ENCODE measurements around the gene ARMH4.

ARMH4 gene

GRCh38 chr14:58072288-58073071 is 79.5 kb downstream of the ARMH4 start:
- DNase-seq (ENCODE audit: low read depth), result peak; percentile 10
- no peak overlapping the region for H3K4me3 ChIP-seq (ENCODE audit: low read depth, low read length)
- TF ChIP-seq, protein P1, sequence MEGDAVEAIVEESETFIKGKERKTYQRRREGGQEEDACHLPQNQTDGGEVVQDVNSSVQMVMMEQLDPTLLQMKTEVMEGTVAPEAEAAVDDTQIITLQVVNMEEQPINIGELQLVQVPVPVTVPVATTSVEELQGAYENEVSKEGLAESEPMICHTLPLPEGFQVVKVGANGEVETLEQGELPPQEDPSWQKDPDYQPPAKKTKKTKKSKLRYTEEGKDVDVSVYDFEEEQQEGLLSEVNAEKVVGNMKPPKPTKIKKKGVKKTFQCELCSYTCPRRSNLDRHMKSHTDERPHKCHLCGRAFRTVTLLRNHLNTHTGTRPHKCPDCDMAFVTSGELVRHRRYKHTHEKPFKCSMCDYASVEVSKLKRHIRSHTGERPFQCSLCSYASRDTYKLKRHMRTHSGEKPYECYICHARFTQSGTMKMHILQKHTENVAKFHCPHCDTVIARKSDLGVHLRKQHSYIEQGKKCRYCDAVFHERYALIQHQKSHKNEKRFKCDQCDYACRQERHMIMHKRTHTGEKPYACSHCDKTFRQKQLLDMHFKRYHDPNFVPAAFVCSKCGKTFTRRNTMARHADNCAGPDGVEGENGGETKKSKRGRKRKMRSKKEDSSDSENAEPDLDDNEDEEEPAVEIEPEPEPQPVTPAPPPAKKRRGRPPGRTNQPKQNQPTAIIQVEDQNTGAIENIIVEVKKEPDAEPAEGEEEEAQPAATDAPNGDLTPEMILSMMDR (IDR thresholded peaks at IDR 0.05; ENCODE audit: low read depth, low read length, missing control alignments), result peak; percentile 67

GRCh38 chr14:58071341-58071740 is 80.7 kb downstream of the ARMH4 start:
- no peak overlapping the region for H3K4me3 ChIP-seq (ENCODE audit: low read depth, low read length)
- TF ChIP-seq, protein P1 (IDR thresholded peaks at IDR 0.05; ENCODE audit: low read depth, low read length, missing control alignments), result no peak
- no peak for DNase-seq (ENCODE audit: low read depth)

- no peak for DNase-seq (ENCODE audit: low read depth)
- TF ChIP-seq, protein P1 (IDR thresholded peaks at IDR 0.05; ENCODE audit: low read depth, low read length, missing control alignments), result no peak
- no peak overlapping the region for H3K4me3 ChIP-seq (ENCODE audit: low read depth, low read length)
These were observed 83.7 kb downstream of the ARMH4 start for GRCh38 chr14:58068306-58068705.

DNA sequence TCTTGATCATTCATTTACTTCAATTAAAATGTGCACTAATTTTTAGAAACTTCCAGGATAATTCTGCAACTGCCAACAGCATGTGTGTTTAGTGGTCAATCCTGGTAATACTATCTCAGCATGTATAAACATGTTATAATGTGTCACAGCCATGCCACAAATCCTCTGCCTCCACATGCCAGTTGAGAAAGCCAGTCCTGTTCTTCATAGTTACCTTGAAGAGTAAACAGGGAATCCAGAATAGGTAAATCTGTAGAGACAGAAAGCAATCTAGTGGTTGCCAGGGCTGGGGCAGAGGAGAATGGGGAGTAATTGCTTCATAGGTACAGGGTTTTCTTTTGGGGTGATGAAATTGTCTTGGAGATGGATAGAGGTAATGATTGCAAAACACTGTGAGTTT is 85.9 kb downstream of the ARMH4 start:
- TF ChIP-seq, protein P1 (IDR thresholded peaks at IDR 0.05; ENCODE audit: low read depth, low read length, missing control alignments), result no peak
- H3K4me3 ChIP-seq (ENCODE audit: low read depth, low read length), result no peak overlapping the region
- no peak for DNase-seq (ENCODE audit: low read depth)

DNA sequence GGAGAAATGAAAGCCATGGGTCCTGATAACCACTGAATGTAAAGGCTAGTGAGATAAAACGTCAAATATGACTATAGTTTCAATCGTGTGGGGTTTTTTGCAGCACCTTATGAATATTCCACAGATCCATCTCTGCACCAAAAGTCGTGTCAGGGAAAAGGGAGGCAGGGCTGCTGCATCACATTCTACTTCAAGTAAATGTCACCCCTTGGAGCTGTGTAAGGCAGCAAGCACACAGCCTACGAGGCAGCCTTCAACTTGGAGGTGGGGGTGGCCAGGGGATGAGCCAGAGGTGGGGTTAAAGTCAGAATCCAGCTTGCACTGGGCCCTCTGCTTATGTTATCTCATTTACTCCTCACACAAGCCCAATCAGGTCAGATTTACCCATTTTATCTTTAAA is 90.4 kb downstream of the ARMH4 start:
- TF ChIP-seq, protein P1 (IDR thresholded peaks at IDR 0.05; ENCODE audit: low read depth, low read length, missing control alignments), result no peak
- no peak overlapping the region for H3K4me3 ChIP-seq (ENCODE audit: low read depth, low read length)
- DNase-seq (ENCODE audit: low read depth), result no peak

- TF ChIP-seq, protein P1 (IDR thresholded peaks at IDR 0.05; ENCODE audit: low read depth, low read length, missing control alignments), result no peak
- H3K4me3 ChIP-seq (ENCODE audit: low read depth, low read length), result no peak overlapping the region
- no peak for DNase-seq (ENCODE audit: low read depth)
These were observed 91.1 kb downstream of the ARMH4 start for GRCh38 chr14:58060898-58061297.

DNA sequence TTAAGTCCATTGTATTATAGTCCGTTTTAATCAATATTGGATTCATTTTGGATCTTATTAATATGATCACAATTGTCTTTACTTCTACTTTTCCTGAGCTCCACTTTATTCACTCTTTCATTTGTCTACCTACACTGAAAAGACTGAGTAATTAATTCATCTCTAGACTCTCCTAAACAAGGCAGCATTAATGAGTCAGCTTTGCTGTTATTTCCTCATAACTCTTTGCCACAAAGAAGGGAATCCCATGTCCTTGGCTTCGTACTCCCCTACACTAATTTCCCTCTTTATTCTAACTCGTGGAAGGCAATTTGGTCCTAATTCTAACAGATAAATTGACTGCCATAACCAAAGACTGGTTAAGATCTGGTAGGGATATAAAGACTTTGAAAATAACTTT is 91.9 kb downstream of the ARMH4 start:
- TF ChIP-seq, protein P1 (IDR thresholded peaks at IDR 0.05; ENCODE audit: low read depth, low read length, missing control alignments), result no peak
- no peak for DNase-seq (ENCODE audit: low read depth)
- no peak overlapping the region for H3K4me3 ChIP-seq (ENCODE audit: low read depth, low read length)
